SK-N-SH (cell line): ENCODE data around the gene KRTAP5-3. TPM values are rescaled to one million over a fixed set of nuclear protein-coding genes. Genes with fewer than 3 reads are reported as not detected.

Experiments used
- CTCF ChIA-PET: fragments of 300-600, 350-600 bp; formaldehyde crosslinking; extraction: SDS; loops from one replicate; lab custom pipeline; 2021; lab: Yijun Ruan, JAX
- POLR2A ChIA-PET: fragments of 350-600 bp; sonication (Branson Sonifier 250); formaldehyde crosslinking; extraction: SDS; loops from one replicate; lab custom pipeline; 2020; ENCODE audit warnings: antibody characterized with exemption, inconsistent platforms; lab: Yijun Ruan, JAX
- DNase-seq: peaks from one replicate; pipeline ENCODE4 v3.0.0; 2012
- H2AFZ ChIP-seq: fragments of 200-600 bp; sonication (generic); 2 replicates; pipeline ENCODE4 v1.8.1; 2016; ENCODE audit warnings: antibody characterized with exemption, mild to moderate bottlenecking, low read depth
- H3F3A ChIP-seq: fragments of 200-600 bp; sonication (generic); replicated peaks from 2 replicates; pipeline ENCODE3; 2016; ENCODE audit warnings: antibody characterized with exemption, mild to moderate bottlenecking; ENCODE audit not compliant: insufficient read depth
- H3K27ac ChIP-seq, 2 experiments: fragments of 200-500 bp in 1 of 2; fragments of 200-600 bp in 1 of 2; sonication (Bioruptor generic) in 1 of 2; sonication (generic), shearing (Covaris generic) in 1 of 2; 2 replicates each; pipeline versions ENCODE4 v1.5.1 to v1.6.1; 2014 to 2016; ENCODE audit warnings: low read depth in 2 of 2, inconsistent platforms in 1 of 2, low read length in 1 of 2, mild to moderate bottlenecking in 1 of 2, mixed read lengths in 1 of 2
- H3K27me3 ChIP-seq: fragments of 200-600 bp; sonication (generic), shearing (Covaris generic); 2 replicates; pipeline ENCODE4 v1.6.1; 2016; ENCODE audit warnings: mixed run types; ENCODE audit not compliant: insufficient read depth
- H3K36me3 ChIP-seq, 2 experiments: fragments of 200-500 bp in 1 of 2; fragments of 200-600 bp in 1 of 2; sonication (Bioruptor generic) in 1 of 2; sonication (generic) in 1 of 2; replicated peaks in 1 of 2; 2 replicates each; pipeline versions ENCODE3 to v1.5.1; 2014 to 2016; ENCODE audit warnings: low read length in 1 of 2, mild to moderate bottlenecking in 1 of 2; ENCODE audit not compliant: insufficient read depth in 2 of 2, control insufficient read depth in 1 of 2
- H3K4me1 ChIP-seq, 2 experiments: fragments of 200-500 bp in 1 of 2; fragments of 200-600 bp in 1 of 2; sonication (Bioruptor generic) in 1 of 2; sonication (generic), shearing (Covaris generic) in 1 of 2; 2 replicates each; pipeline versions ENCODE4 v1.5.1 to v1.6.1; 2014 to 2016; ENCODE audit warnings: low read depth in 1 of 2, low read length in 1 of 2, mixed run types in 1 of 2; ENCODE audit not compliant: insufficient read depth in 2 of 2, control insufficient read depth in 1 of 2
- H3K4me2 ChIP-seq: fragments of 200-600 bp; sonication (generic), shearing (Covaris generic); 2 replicates; pipeline ENCODE4 v1.6.1; 2017; ENCODE audit warnings: mixed run types
- H3K4me3 ChIP-seq, 2 experiments: fragments of 200-500 bp in 1 of 2; fragments of 200-600 bp in 1 of 2; sonication (Bioruptor generic) in 1 of 2; sonication (generic), shearing (Covaris generic) in 1 of 2; 2 replicates each; pipeline versions ENCODE4 v1.5.1 to v1.8.1; 2014 to 2016; ENCODE audit warnings: low read depth in 2 of 2, inconsistent platforms in 1 of 2, low read length in 1 of 2, mild to moderate bottlenecking in 1 of 2, mixed read lengths in 1 of 2, moderate library complexity in 1 of 2
- H3K79me2 ChIP-seq: fragments of 200-600 bp; sonication (generic); 2 replicates; pipeline ENCODE4 v1.8.1; 2017; ENCODE audit warnings: mild to moderate bottlenecking; ENCODE audit not compliant: insufficient read depth
- H3K9ac ChIP-seq: fragments of 200-600 bp; sonication (generic); 2 replicates; pipeline ENCODE4 v1.6.1; 2017; ENCODE audit warnings: mixed run types
- H3K9me2 ChIP-seq: fragments of 200-600 bp; sonication (generic); 2 replicates; pipeline ENCODE4 v1.6.1; 2017; ENCODE audit warnings: mixed run types
- H3K9me3 ChIP-seq: fragments of 200-600 bp; sonication (generic); 2 replicates; pipeline ENCODE4 v1.6.1; 2017; ENCODE audit warnings: mixed run types, mild to moderate bottlenecking, moderate library complexity
- H4K20me1 ChIP-seq: fragments of 200-600 bp; sonication (generic); 2 replicates; pipeline ENCODE4 v1.6.1; 2017; ENCODE audit warnings: mild to moderate bottlenecking, mixed run types; ENCODE audit not compliant: insufficient read depth
- CHD2 ChIP-seq: fragments of 150-350 bp; IDR thresholded peaks from 2 replicates; pipeline ENCODE4 v1.6.1; 2018; ENCODE audit warnings: low read length; ENCODE audit not compliant: partially characterized antibody
- CTCF ChIP-seq: fragments of 200-600 bp; sonication (generic); IDR thresholded peaks from 2 replicates; pipeline ENCODE4 v1.6.1; 2017; ENCODE audit warnings: antibody characterized with exemption, mild to moderate bottlenecking, moderate library complexity
- ELF1 ChIP-seq: IDR thresholded peaks from 2 replicates; pipeline ENCODE4 v1.4.0; 2012
- FOSL2 ChIP-seq: IDR thresholded peaks from 2 replicates; pipeline ENCODE4 v1.4.0; 2012; ENCODE audit warnings: low read depth, mild to moderate bottlenecking, moderate library complexity, borderline replicate concordance
- FOXJ3 ChIP-seq: sonication (generic); formaldehyde crosslinking; IDR thresholded peaks from 2 replicates; pipeline ENCODE4 v1.5.1; 2020; ENCODE audit warnings: mild to moderate bottlenecking, missing genetic modification reagents
- FOXM1 ChIP-seq: IDR thresholded peaks from 2 replicates; pipeline ENCODE4 v1.4.0; 2012; ENCODE audit warnings: low read depth, mild to moderate bottlenecking
- GABPA ChIP-seq: IDR thresholded peaks from 2 replicates; pipeline ENCODE4 v1.4.0; 2012; ENCODE audit warnings: low read depth, mild to moderate bottlenecking
- JUND ChIP-seq: IDR thresholded peaks from 2 replicates; pipeline ENCODE4 v1.4.0; 2012
- MAX ChIP-seq: IDR thresholded peaks from 2 replicates; pipeline ENCODE4 v1.4.0; 2012; ENCODE audit warnings: low read depth
- MEF2A ChIP-seq: IDR thresholded peaks from 2 replicates; pipeline ENCODE4 v1.4.0; 2012; ENCODE audit warnings: low read depth, borderline replicate concordance
- POLR2AphosphoS5 ChIP-seq: IDR thresholded peaks from 2 replicates; pipeline ENCODE4 v1.6.1; 2012; ENCODE audit warnings: low read depth, low read length
- RAD21 ChIP-seq: IDR thresholded peaks from 2 replicates; pipeline ENCODE4 v1.6.1; 2012; ENCODE audit warnings: mild to moderate bottlenecking, low read length
- RFX5 ChIP-seq: IDR thresholded peaks from 2 replicates; pipeline ENCODE4 v1.6.1; 2012; ENCODE audit warnings: mild to moderate bottlenecking, improper control_type of control experiment, low read length
- RXRA ChIP-seq: IDR thresholded peaks from 2 replicates; pipeline ENCODE4 v1.4.0; 2012; ENCODE audit warnings: low read depth, mild to moderate bottlenecking, borderline replicate concordance
- SIN3A ChIP-seq: IDR thresholded peaks from 2 replicates; pipeline ENCODE4 v1.6.1; 2012; ENCODE audit warnings: low read depth, mild to moderate bottlenecking, low read length, moderate library complexity, borderline replicate concordance
- TAF1 ChIP-seq: IDR thresholded peaks from 2 replicates; pipeline ENCODE4 v1.6.1; 2012; ENCODE audit warnings: low read depth, mild to moderate bottlenecking, low read length, moderate library complexity, borderline replicate concordance
- TEAD4 ChIP-seq: IDR thresholded peaks from 2 replicates; pipeline ENCODE4 v1.4.0; 2012; ENCODE audit warnings: mild to moderate bottlenecking, borderline replicate concordance; ENCODE audit not compliant: insufficient read depth
- YY1 ChIP-seq: IDR thresholded peaks from 2 replicates; pipeline ENCODE4 v1.4.0; 2012; ENCODE audit warnings: low read depth, mild to moderate bottlenecking
- ZBTB33 ChIP-seq: IDR thresholded peaks from 2 replicates; pipeline ENCODE4 v1.4.0; 2012; ENCODE audit warnings: low read depth, borderline replicate concordance
- WGBS: methylation state at CpG from one replicate; pipeline ENCODE4 v1.1.6; 2017; ENCODE audit warnings: low lambda C conversion rate; 5-methylcytosine and 5-hydroxymethylcytosine counted together
- polyA plus RNA-seq, 3 experiments: library from polyadenylated mRNA; depleted of rRNA; stranded (reverse); fragments of >200 nt; gene quantifications; 2 replicates each; pipeline ENCODE4 v1.2.3, GENCODE V29; 2012

KRTAP5-3 gene
- polyA plus RNA-seq, 1 of the 3 experiments (the other 2 are of a cell fraction): not detected

GRCh38 chr11:1643146-1643690 lies 35.0 kb upstream of the KRTAP5-3 start (continued):
- TF ChIP-seq RFX5: no peak

GRCh38 chr11:1642288-1643145 lies 34.3 kb upstream of the KRTAP5-3 start:
- CTCF ChIA-PET: interaction anchor here (0.8 to 9.8 kb wide), 7 partner anchors 12 to 507 kb away, joined by 3 to 143 read pairs (median 14); no protein-coding TSS in a partner anchor
- no peaks in the 10 kb centered on the region for H3F3A ChIP-seq
- no peaks in the 10 kb centered on the region for H4K20me1 ChIP-seq
- H3K4me1 ChIP-seq: peaks cover 0 to 25% of the 10 kb centered on the region in 2 experiments; a peak in 1 of 4 replicates
- H3K4me2 ChIP-seq: no peak overlapping the region
- no peak overlapping the region for H3K4me3 ChIP-seq
- TF ChIP-seq TEAD4 (no peak), CTCF (no peak), FOXJ3 (CRISPR knock-in tag) (no peak), YY1 (no peak), MAX (no peak), MEF2A (no peak), SIN3A (no peak), FOXM1 (no peak), GABPA (no peak), JUND (no peak), RAD21 (no peak)
- H2AFZ ChIP-seq: no peak overlapping the region
- H3K9me2 ChIP-seq: no peaks in the 10 kb centered on the region
- POLR2A ChIA-PET: no interaction called here
- no peaks in the 10 kb centered on the region for H3K36me3 ChIP-seq
- H3K9ac ChIP-seq: no peak overlapping the region
- DNase-seq: no peak
- no peak overlapping the region for H3K27ac ChIP-seq
- H3K9me3 ChIP-seq: no peaks in the 10 kb centered on the region
- H3K79me2 ChIP-seq: no peaks in the 10 kb centered on the region
- WGBS: 52% methylated on average over 23 of the region's 29 CpGs
- H3K27me3 ChIP-seq: no peaks in the 10 kb centered on the region

GRCh38 chr11:1641096-1641495 lies 32.8 kb upstream of the KRTAP5-3 start:
- Histone ChIP-seq H3K9me3 (no peaks in the 10 kb centered on the region), H3K27me3 (no peaks in the 10 kb centered on the region), H3K9me2 (no peaks in the 10 kb centered on the region), H2AFZ (no peak overlapping the region), H4K20me1 (no peaks in the 10 kb centered on the region), H3K36me3 (no peaks in the 10 kb centered on the region), H3K4me3 (no peak overlapping the region), H3K4me1 (peaks cover 0 to 25% of the 10 kb centered on the region in 2 experiments; a peak in 1 of 4 replicates), H3K4me2 (no peak overlapping the region), H3K9ac (no peak overlapping the region), H3K27ac (no peak overlapping the region), H3K79me2 (no peaks in the 10 kb centered on the region), H3F3A (no peaks in the 10 kb centered on the region)
- CTCF ChIA-PET: interaction anchor here (0.8 to 9.8 kb wide), 18 partner anchors 9 to 517 kb away, joined by 3 to 143 read pairs (median 12); partner anchors contain the start of genes KRTAP5-5 and SYT8
- POLR2A ChIA-PET: no interaction called here
- DNase-seq: no peak
- WGBS: 77% methylated on average over 13 of the region's 15 CpGs
- TF ChIP-seq RXRA (no peak), ZBTB33 (no peak), POLR2AphosphoS5 (no peak), ELF1 (no peak), CHD2 (no peak), SIN3A (no peak), TAF1 (no peak), FOSL2 (no peak)
